SU-DHL-6 (cell line): ENCODE measurements around the gene RNF31.

ENCODE experiments used
- H2AFZ ChIP-seq: fragments of 200-600 bp; sonication (generic); 2 replicates; pipeline ENCODE4 v1.6.1; 2014; ENCODE audit warnings: low read depth, mild to moderate bottlenecking, moderate library complexity, mixed read lengths, antibody characterized with exemption, low read length; ENCODE audit not compliant: severe bottlenecking
- H3F3A ChIP-seq: fragments of 200-600 bp; shearing (Covaris generic); 2 replicates; pipeline ENCODE4 v1.6.0; 2016; ENCODE audit warnings: antibody characterized with exemption, mild to moderate bottlenecking; ENCODE audit not compliant: insufficient read depth
- H3K27ac ChIP-seq: fragments of 200-600 bp; sonication (generic); 2 replicates; pipeline ENCODE4 v1.5.1; 2016; ENCODE audit warnings: low read depth, mild to moderate bottlenecking, low read length, moderate library complexity, mixed read lengths
- H3K27me3 ChIP-seq: fragments of 200-600 bp; sonication (generic), shearing (Covaris generic); 2 replicates; pipeline ENCODE4 v1.6.0; 2014; ENCODE audit warnings: mild to moderate bottlenecking, low read length
- H3K36me3 ChIP-seq: fragments of 200-600 bp; sonication (generic); 2 replicates; pipeline ENCODE4 v1.6.1; 2014; ENCODE audit warnings: mild to moderate bottlenecking, low read length, mixed read lengths
- H3K4me2 ChIP-seq: fragments of 300-600, 200-600 bp; shearing (Covaris generic), sonication (generic); 2 replicates; pipeline ENCODE4 v1.6.0; 2014; ENCODE audit warnings: low read length, low read depth, mild to moderate bottlenecking; ENCODE audit not compliant: poor library complexity, severe bottlenecking
- H3K4me3 ChIP-seq: fragments of 200-600 bp; sonication (generic); 2 replicates; pipeline ENCODE4 v1.5.1; 2014; ENCODE audit warnings: antibody characterized with exemption, low read length, mild to moderate bottlenecking, mixed read lengths; ENCODE audit not compliant: insufficient read depth, poor library complexity, severe bottlenecking
- H3K79me2 ChIP-seq: fragments of 200-600 bp; sonication (generic); 2 replicates; pipeline ENCODE4 v1.6.1; 2014; ENCODE audit warnings: mild to moderate bottlenecking, low read length, moderate library complexity; ENCODE audit not compliant: insufficient read depth
- H3K9ac ChIP-seq: fragments of 200-600 bp; sonication (generic); 2 replicates; pipeline ENCODE4 v1.7.0; 2014; ENCODE audit warnings: mild to moderate bottlenecking, low read length
- H3K9me2 ChIP-seq: fragments of 200-600 bp; sonication (generic); replicated peaks from 2 replicates; pipeline ENCODE4 v1.6.1; 2014; ENCODE audit warnings: low read length; ENCODE audit not compliant: insufficient read depth
- H3K9me3 ChIP-seq: fragments of 200-600 bp; sonication (generic); 2 replicates; pipeline ENCODE4 v1.6.1; 2014; ENCODE audit warnings: low read length, mixed read lengths; ENCODE audit not compliant: insufficient read depth
- H4K20me1 ChIP-seq: fragments of 200-600 bp; sonication (generic); 2 replicates; pipeline ENCODE4 v1.6.1; 2014; ENCODE audit warnings: low read depth, mild to moderate bottlenecking, antibody characterized with exemption, low read length, moderate library complexity, mixed read lengths
- EZH2phosphoT487 ChIP-seq: fragments of 200-600 bp; sonication (generic), shearing (Covaris generic); conservative IDR thresholded peaks from 2 replicates; pipeline ENCODE4 v1.6.1; 2018; ENCODE audit warnings: mild to moderate bottlenecking, antibody characterized with exemption, low read length, moderate library complexity, mixed read lengths
- TF ChIP-seq, protein P1 (sequence below): fragments of 200-600 bp; sonication (generic); IDR thresholded peaks from one replicate; pipeline ENCODE4 v1.5.1; 2017; ENCODE audit warnings: antibody characterized with exemption, mild to moderate bottlenecking, low read length, moderate library complexity; ENCODE audit not compliant: insufficient read depth, poor library complexity, severe bottlenecking

Gene RNF31

DNA sequence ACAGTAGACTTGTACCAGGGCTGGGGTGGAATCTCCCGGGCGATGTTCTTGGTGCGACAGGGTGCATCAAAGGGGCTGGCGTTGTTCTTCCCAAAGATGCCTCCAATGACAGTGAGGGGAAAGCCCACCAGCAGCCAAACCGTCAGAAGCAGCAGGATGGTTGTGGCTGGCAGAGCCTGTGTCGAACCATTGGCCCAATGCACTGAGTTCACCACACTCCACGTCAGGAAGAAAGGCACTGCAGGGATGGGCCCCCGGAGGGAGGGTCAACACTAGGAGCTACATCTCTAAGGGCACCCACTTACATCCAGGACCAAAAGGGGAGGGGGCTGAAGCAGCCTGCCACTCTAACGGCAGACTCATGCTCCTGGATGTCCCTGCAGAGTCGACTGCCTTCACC lies 43.1 kb downstream of the RNF31 start:
- Histone ChIP-seq H3K4me3 (no peak overlapping the region), H3K79me2 (peaks cover 10% of the 10 kb centered on the region; the same call in 1 of the 2 replicates), H3K27me3 (no peaks in the 10 kb centered on the region), H4K20me1 (no peaks in the 10 kb centered on the region), H3K9ac (no peak overlapping the region), H2AFZ (no peak overlapping the region), H3K9me2 (no peaks in the 10 kb centered on the region), H3K36me3 (no peaks in the 10 kb centered on the region), H3K9me3 (no peaks in the 10 kb centered on the region), H3K4me2 (no peak overlapping the region), H3K27ac (no peak overlapping the region), H3F3A (peaks cover 18% of the 10 kb centered on the region)
- TF ChIP-seq EZH2phosphoT487: no peak
- TF ChIP-seq, protein P1, sequence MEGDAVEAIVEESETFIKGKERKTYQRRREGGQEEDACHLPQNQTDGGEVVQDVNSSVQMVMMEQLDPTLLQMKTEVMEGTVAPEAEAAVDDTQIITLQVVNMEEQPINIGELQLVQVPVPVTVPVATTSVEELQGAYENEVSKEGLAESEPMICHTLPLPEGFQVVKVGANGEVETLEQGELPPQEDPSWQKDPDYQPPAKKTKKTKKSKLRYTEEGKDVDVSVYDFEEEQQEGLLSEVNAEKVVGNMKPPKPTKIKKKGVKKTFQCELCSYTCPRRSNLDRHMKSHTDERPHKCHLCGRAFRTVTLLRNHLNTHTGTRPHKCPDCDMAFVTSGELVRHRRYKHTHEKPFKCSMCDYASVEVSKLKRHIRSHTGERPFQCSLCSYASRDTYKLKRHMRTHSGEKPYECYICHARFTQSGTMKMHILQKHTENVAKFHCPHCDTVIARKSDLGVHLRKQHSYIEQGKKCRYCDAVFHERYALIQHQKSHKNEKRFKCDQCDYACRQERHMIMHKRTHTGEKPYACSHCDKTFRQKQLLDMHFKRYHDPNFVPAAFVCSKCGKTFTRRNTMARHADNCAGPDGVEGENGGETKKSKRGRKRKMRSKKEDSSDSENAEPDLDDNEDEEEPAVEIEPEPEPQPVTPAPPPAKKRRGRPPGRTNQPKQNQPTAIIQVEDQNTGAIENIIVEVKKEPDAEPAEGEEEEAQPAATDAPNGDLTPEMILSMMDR: no peak

DNA sequence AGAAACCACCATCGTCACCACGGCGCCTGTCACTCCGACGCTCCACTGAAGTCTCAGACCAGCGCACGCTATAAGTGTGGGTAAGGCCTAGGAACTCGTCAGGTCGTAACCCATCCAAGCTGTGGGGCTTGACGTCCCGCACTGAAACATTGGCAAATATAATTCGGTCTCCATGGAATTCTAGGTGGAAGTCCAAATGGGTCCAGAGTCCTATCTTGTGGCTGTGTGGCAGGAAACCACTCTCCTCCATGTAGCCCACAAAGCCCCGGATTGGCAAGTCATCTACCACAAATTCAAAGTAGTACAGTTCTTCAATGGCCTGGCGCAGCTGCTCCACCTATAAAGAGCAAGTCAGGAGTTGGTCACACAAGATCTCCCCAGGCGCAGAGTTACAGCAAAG lies 45.6 kb downstream of the RNF31 start:
- H3K79me2 ChIP-seq: peaks cover 18% of the 10 kb centered on the region; the same call in 1 of the 2 replicates
- H3K9me3 ChIP-seq: no peaks in the 10 kb centered on the region
- no peak overlapping the region for H3K4me3 ChIP-seq
- no peak overlapping the region for H3K27ac ChIP-seq
- H3K36me3 ChIP-seq: no peaks in the 10 kb centered on the region
- H3K27me3 ChIP-seq: no peaks in the 10 kb centered on the region
- no peak overlapping the region for H3K4me2 ChIP-seq
- H4K20me1 ChIP-seq: no peaks in the 10 kb centered on the region
- TF ChIP-seq EZH2phosphoT487: no peak
- TF ChIP-seq, protein P1: no peak
- no peak overlapping the region for H3K9ac ChIP-seq
- H2AFZ ChIP-seq: no peak overlapping the region
- no peaks in the 10 kb centered on the region for H3K9me2 ChIP-seq
- H3F3A ChIP-seq: peaks cover 37% of the 10 kb centered on the region

DNA sequence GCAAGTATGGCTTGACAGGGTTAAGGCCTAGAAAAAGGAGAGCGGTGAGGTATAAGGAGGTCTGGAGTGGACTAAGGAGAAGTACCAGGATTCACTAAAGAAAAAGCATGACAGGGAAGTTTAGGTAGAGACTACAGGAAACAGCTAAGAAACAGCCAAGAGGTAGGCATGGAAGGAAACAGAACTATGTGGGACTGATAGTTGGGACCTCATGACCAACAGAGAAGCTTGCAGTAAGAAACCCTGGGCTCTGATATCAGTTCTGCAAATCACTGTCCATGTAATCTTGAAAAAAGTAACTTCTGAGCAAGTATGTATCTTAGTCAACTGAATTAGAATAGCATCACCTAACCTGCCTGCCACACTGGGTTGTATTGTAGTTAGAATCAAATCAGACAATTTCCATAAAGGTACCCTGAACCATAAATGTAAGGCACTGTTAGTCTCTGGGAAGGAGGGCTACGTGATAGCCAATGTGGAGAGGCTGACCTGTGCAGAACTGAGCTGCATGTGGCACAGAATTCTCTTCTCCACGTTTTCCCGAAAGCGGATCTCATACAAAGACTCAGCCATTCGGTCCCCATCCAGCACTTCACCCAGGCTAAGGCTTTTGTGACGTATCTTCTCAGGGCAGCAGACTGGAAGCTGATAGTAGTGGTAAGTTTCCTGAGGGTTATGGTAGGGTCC lies 47.0 kb downstream of the RNF31 start:
- Histone ChIP-seq H3F3A (peaks cover 32% of the 10 kb centered on the region), H3K9me3 (no peaks in the 10 kb centered on the region), H3K36me3 (no peaks in the 10 kb centered on the region), H4K20me1 (no peaks in the 10 kb centered on the region), H2AFZ (no peak overlapping the region), H3K4me2 (peak overlapping the region; percentile 74), H3K27ac (no peak overlapping the region), H3K9me2 (no peaks in the 10 kb centered on the region), H3K79me2 (peaks cover 18% of the 10 kb centered on the region; the same call in 1 of the 2 replicates), H3K4me3 (peak overlapping the region; percentile 66), H3K9ac (no peak overlapping the region; the same call in 1 of the 2 replicates), H3K27me3 (no peaks in the 10 kb centered on the region)
- TF ChIP-seq EZH2phosphoT487: no peak
- TF ChIP-seq, protein P1: no peak
